ENCODE measurements around the gene CYB5R4. TPM values are rescaled to one million over a fixed set of nuclear protein-coding genes. Genes with fewer than 3 reads are reported as not detected.

Gene CYB5R4
- polyA plus RNA-seq, 1 of the 3 experiments (the other 2 are of a cell fraction), result 3.3 TPM

DNA sequence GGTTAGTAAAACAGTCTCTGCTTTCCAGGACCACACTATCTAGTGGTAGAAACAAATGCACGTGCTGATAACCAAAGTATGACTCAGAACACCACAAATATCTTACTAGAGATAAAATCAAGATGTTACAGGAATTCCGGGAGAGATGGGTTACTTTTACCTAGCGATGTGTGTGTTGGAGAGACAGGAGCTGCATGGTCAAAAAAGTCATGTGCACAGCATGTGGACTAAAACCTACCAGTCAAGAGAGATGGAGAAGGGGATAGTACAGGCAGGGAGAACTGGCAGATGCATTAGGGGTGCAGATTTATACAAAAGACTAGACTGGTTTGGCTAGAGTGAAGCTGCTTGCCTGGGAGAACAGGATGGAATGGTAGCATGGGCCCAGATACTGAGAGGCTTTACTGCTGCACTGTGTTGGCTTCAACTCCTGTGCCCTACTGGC is 98.8 kb downstream of the CYB5R4 start (continued):
- TF ChIP-seq, protein P1, sequence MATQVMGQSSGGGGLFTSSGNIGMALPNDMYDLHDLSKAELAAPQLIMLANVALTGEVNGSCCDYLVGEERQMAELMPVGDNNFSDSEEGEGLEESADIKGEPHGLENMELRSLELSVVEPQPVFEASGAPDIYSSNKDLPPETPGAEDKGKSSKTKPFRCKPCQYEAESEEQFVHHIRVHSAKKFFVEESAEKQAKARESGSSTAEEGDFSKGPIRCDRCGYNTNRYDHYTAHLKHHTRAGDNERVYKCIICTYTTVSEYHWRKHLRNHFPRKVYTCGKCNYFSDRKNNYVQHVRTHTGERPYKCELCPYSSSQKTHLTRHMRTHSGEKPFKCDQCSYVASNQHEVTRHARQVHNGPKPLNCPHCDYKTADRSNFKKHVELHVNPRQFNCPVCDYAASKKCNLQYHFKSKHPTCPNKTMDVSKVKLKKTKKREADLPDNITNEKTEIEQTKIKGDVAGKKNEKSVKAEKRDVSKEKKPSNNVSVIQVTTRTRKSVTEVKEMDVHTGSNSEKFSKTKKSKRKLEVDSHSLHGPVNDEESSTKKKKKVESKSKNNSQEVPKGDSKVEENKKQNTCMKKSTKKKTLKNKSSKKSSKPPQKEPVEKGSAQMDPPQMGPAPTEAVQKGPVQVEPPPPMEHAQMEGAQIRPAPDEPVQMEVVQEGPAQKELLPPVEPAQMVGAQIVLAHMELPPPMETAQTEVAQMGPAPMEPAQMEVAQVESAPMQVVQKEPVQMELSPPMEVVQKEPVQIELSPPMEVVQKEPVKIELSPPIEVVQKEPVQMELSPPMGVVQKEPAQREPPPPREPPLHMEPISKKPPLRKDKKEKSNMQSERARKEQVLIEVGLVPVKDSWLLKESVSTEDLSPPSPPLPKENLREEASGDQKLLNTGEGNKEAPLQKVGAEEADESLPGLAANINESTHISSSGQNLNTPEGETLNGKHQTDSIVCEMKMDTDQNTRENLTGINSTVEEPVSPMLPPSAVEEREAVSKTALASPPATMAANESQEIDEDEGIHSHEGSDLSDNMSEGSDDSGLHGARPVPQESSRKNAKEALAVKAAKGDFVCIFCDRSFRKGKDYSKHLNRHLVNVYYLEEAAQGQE (IDR thresholded peaks at IDR 0.05; ENCODE audit: low read depth, low read length), result no peak
- TF ChIP-seq, protein P2, sequence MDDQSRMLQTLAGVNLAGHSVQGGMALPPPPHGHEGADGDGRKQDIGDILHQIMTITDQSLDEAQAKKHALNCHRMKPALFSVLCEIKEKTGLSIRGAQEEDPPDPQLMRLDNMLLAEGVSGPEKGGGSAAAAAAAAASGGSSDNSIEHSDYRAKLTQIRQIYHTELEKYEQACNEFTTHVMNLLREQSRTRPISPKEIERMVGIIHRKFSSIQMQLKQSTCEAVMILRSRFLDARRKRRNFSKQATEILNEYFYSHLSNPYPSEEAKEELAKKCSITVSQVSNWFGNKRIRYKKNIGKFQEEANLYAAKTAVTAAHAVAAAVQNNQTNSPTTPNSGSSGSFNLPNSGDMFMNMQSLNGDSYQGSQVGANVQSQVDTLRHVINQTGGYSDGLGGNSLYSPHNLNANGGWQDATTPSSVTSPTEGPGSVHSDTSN (IDR thresholded peaks at IDR 0.05), result peak; percentile 26
- TF ChIP-seq ELF1 (IDR thresholded peaks at IDR 0.05), result no peak

DNA sequence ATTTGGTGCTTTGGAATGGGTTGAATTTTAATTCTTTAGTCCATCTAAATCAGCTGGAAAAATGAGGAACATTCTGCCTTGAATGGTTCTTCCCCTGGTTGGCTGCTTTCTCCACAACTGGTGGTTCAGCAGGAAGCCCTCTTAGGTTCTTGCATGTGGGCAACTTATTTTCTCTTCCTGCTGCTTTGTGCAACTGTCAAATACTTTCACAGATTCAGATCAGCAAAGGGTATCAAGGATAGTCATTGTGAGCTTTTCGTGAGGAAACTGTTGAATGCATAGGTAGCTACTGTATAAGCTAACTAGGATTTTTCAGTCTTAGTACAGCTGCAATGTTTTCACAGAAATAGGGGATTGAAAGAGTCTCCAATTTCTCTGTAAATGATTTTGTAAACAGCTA is 101.2 kb downstream of the CYB5R4 start:
- Histone ChIP-seq H3K27me3 (ENCODE audit: insufficient read depth) (no peaks in the 10 kb centered on the region), H3K9me2 (no peaks in the 10 kb centered on the region), H3K9ac (no peak overlapping the region), H3K79me2 (ENCODE audit: insufficient read depth) (no peaks in the 10 kb centered on the region), H2AFZ (ENCODE audit: low read depth) (no peak overlapping the region), H3K27ac (ENCODE audit: low read depth in 2 of 2, low read length in 1 of 2) (no peak overlapping the region), H3K4me3 (ENCODE audit: low read depth in 2 of 2, low read length in 1 of 2) (no peak overlapping the region), H3K4me2 (no peak overlapping the region), H3K36me3 (replicated peaks in 1 of 2; ENCODE audit: control insufficient read depth in 1 of 2, insufficient read depth in 2 of 2, low read length in 1 of 2) (peaks cover 11 to 36% of the 10 kb centered on the region in 2 experiments), H3F3A (replicated peaks; ENCODE audit: insufficient read depth) (no peaks in the 10 kb centered on the region), H3K4me1 (ENCODE audit: control insufficient read depth in 1 of 2, insufficient read depth in 2 of 2, low read depth in 1 of 2, low read length in 1 of 2) (no peaks in the 10 kb centered on the region; a peak in 1 of 4 replicates), H3K9me3 (no peaks in the 10 kb centered on the region), H4K20me1 (ENCODE audit: insufficient read depth) (no peaks in the 10 kb centered on the region)
- 100% methylated on average over 1 of the region's 1 CpG for WGBS (ENCODE audit: low lambda C conversion rate)
- TF ChIP-seq RFX5 (IDR thresholded peaks at IDR 0.05; ENCODE audit: low read length) (no peak), RCOR1 (IDR thresholded peaks at IDR 0.05; ENCODE audit: low read length) (no peak), FOSL2 (IDR thresholded peaks at IDR 0.05; ENCODE audit: borderline replicate concordance, low read depth) (no peak), NRF1 (IDR thresholded peaks at IDR 0.05; ENCODE audit: low read depth, low read length) (no peak), TAF1 (IDR thresholded peaks at IDR 0.05; ENCODE audit: borderline replicate concordance, low read depth, low read length) (no peak), ELF1 (IDR thresholded peaks at IDR 0.05) (no peak), YY1 (IDR thresholded peaks at IDR 0.05; ENCODE audit: low read depth) (no peak), POLR2AphosphoS5 (IDR thresholded peaks at IDR 0.05; ENCODE audit: low read depth, low read length) (no peak), RXRA (IDR thresholded peaks at IDR 0.05; ENCODE audit: borderline replicate concordance, low read depth) (no peak), EZH2phosphoT487 (IDR thresholded peaks at IDR 0.05; ENCODE audit: borderline replicate concordance, low read depth) (no peak), TEAD4 (IDR thresholded peaks at IDR 0.05; ENCODE audit: borderline replicate concordance, insufficient read depth) (no peak), TCF12 (IDR thresholded peaks at IDR 0.05) (no peak), JUND (IDR thresholded peaks at IDR 0.05) (no peak), FOXM1 (IDR thresholded peaks at IDR 0.05; ENCODE audit: low read depth) (no peak)
- TF ChIP-seq, protein P3, sequence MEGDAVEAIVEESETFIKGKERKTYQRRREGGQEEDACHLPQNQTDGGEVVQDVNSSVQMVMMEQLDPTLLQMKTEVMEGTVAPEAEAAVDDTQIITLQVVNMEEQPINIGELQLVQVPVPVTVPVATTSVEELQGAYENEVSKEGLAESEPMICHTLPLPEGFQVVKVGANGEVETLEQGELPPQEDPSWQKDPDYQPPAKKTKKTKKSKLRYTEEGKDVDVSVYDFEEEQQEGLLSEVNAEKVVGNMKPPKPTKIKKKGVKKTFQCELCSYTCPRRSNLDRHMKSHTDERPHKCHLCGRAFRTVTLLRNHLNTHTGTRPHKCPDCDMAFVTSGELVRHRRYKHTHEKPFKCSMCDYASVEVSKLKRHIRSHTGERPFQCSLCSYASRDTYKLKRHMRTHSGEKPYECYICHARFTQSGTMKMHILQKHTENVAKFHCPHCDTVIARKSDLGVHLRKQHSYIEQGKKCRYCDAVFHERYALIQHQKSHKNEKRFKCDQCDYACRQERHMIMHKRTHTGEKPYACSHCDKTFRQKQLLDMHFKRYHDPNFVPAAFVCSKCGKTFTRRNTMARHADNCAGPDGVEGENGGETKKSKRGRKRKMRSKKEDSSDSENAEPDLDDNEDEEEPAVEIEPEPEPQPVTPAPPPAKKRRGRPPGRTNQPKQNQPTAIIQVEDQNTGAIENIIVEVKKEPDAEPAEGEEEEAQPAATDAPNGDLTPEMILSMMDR (IDR thresholded peaks at IDR 0.05), result no peak
- TF ChIP-seq, protein P4, sequence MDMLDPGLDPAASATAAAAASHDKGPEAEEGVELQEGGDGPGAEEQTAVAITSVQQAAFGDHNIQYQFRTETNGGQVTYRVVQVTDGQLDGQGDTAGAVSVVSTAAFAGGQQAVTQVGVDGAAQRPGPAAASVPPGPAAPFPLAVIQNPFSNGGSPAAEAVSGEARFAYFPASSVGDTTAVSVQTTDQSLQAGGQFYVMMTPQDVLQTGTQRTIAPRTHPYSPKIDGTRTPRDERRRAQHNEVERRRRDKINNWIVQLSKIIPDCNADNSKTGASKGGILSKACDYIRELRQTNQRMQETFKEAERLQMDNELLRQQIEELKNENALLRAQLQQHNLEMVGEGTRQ (IDR thresholded peaks at IDR 0.05; ENCODE audit: borderline replicate concordance, low read depth, low read length), result no peak
- TF ChIP-seq, protein P5, sequence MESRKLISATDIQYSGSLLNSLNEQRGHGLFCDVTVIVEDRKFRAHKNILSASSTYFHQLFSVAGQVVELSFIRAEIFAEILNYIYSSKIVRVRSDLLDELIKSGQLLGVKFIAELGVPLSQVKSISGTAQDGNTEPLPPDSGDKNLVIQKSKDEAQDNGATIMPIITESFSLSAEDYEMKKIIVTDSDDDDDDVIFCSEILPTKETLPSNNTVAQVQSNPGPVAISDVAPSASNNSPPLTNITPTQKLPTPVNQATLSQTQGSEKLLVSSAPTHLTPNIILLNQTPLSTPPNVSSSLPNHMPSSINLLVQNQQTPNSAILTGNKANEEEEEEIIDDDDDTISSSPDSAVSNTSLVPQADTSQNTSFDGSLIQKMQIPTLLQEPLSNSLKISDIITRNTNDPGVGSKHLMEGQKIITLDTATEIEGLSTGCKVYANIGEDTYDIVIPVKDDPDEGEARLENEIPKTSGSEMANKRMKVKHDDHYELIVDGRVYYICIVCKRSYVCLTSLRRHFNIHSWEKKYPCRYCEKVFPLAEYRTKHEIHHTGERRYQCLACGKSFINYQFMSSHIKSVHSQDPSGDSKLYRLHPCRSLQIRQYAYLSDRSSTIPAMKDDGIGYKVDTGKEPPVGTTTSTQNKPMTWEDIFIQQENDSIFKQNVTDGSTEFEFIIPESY (IDR thresholded peaks at IDR 0.05; ENCODE audit: borderline replicate concordance, low read depth), result no peak
- ChIA-PET POLR2A (no interaction called here), CTCF (interaction anchor here (0.7 to 1.4 kb wide), 2 partner anchors 10 to 20 kb away, joined by 3 to 4 read pairs; no protein-coding TSS in a partner anchor)
- no peak for DNase-seq
